VCaP (cell line): ENCODE measurements around the gene RPTOR.

Source experiments
- H3K27ac ChIP-seq: fragments of 450-650 bp; 2 replicates; pipeline ENCODE4 v1.5.1; 2017
- CTCF ChIP-seq: fragments of 450-650 bp; conservative IDR thresholded peaks from 2 replicates; pipeline ENCODE4 v1.5.1; 2017; ENCODE audit warnings: mild to moderate bottlenecking, moderate library complexity

The RPTOR gene

GRCh38 chr17:80772906-80773242 lies 228.2 kb downstream of the RPTOR start:
- peak overlapping the region; percentile 58 for H3K27ac ChIP-seq
- no peak for TF ChIP-seq CTCF

- peak overlapping the region; percentile 58 for H3K27ac ChIP-seq
- peak; percentile 57 for TF ChIP-seq CTCF
Observed at GRCh38 chr17:80773243-80773991, 228.8 kb downstream of the RPTOR start.

DNA sequence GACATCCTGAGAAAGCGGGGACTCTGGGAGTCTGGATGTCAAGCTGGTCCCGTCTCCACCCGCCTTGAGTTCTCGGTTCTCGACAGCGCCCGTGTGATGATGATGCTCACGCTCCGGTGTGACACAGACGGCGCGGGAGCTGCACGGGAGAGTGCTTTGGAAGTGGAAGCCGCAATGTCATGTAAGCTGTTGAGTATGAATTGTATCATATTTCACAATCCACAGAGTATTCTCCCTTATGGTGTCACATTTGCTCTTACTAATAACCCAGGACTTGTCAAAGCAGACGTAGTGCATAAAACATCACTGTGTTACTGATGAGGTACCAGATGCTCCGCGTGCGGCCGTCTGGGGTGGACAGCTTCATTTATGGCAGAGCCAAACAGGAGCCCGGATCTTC lies 229.5 kb downstream of the RPTOR start:
- no peak for TF ChIP-seq CTCF
- peak overlapping the region; percentile 58 for H3K27ac ChIP-seq

GRCh38 chr17:80774643-80775281 lies 230.1 kb downstream of the RPTOR start:
- no peak for TF ChIP-seq CTCF
- H3K27ac ChIP-seq, result peak overlapping the region; percentile 58; the same call in 1 of the 2 replicates

- TF ChIP-seq CTCF, result no peak
- H3K27ac ChIP-seq, result no peak overlapping the region
Observed at GRCh38 chr17:80775863-80776262, 231.2 kb downstream of the RPTOR start.

- no peak for TF ChIP-seq CTCF
- H3K27ac ChIP-seq, result no peak overlapping the region
Observed at GRCh38 chr17:80777274-80777673, 232.6 kb downstream of the RPTOR start.

DNA sequence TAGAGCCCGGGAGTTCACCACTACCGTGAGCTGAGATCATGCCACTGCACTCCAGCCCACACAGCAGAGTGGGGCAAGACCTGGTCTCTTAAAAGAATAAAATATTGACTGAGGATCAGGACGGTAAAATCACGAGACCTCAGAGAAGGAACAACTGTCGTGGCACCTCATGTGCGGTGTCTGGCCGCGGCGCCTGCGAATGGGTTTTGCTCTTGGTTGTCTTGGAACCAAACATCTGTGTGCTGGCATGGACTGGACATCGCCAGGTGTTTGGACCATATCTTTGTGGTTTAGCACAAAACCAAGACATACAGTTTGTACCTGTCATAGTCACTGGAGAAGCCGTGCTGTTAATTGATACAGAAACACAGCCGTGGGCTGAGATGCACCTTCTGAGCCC lies 234.1 kb downstream of the RPTOR start:
- H3K27ac ChIP-seq, result no peak overlapping the region
- no peak for TF ChIP-seq CTCF
